GM15510 (cell line): Measurements from ENCODE around the gene APAF1.

Experiments
- POLR2A ChIP-seq: IDR thresholded peaks from 3 replicates; pipeline ENCODE4 v1.6.1; 2011; ENCODE audit warnings: borderline replicate concordance; ENCODE audit not compliant: insufficient read length; ENCODE audit errors: extremely low read depth

Gene APAF1

DNA sequence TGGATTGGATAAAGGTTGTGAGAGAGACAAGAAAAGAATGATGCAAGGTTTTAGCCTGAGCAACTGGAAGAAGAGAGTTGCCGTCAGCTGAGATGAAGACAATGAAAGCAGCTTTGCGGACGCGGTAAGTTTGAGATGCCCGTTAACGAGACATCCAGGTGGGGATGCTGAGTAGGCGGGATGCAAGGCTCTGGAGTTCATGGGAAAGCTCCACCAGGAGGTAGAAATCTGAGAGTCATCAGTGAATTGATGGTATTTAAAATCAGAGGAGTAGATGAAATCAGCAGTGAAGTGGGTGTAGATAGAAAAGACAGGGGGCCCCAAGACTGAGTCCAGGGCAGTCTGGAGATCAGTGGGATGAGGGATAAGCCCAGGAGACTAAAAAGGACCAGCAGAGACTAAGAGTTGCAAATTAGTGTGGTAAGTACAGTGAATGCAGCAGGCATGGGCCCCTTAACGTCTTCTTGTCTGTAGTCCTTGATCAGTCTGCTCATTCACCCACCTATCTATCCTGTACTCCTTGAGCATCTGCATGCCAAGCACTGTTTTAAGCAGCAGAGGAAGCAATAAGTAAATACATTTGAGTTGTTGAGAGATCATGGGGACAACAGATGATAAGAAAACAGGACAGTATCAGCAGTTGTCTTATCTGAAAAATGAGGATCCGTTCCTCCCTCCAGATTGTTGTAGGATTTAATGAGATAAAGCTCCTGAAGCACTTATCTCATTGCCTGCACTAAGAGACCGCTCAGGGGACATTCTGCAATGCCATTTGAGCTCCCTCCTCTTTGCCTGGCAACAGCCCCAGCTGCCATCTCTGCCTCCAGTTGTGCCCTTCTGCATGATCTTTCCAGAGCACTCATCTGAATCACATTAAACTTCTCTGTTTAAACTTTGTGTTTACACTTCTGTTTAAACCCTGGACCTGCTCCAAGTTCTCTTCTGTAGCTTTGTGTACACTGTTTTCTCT lies 91.5 kb downstream of the APAF1 start:
- no peak for TF ChIP-seq POLR2A

DNA sequence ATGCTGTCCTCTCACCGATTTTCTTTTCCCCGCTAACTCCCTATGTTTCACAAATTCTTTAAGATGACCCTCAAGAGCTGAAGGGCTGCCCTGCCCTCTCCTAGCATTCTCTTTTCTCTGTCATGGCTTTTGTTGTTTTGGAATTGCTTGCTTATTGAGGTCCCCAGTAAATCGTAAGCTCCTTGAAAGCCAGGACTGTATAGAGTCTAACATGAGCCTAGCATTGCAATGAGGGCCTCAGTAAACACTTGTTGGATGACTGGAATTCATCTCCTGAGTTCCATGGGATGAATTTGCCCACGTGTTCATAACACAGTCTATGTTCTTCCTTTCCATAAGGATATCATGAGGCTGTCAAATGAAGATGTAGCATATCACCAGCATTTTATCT lies 92.2 kb downstream of the APAF1 start:
- no peak for TF ChIP-seq POLR2A

DNA sequence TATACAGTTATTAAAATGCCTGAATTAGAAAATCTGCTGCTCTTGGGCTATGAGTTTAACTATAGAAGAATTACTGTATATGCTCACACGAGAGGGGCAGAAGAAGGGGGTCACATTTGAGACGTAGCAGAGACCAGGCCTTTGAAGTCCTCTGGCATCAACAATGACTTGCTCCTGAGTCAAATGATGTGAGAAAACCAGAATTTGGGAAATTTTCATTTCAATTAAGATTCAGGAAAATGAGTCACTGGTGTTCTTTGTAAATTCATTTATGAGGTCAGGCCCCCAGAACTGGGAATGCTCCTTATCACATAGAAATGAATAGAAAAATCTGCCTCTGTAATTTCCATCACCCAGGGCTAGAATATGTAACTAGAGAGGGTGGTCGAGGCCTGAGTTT lies 92.9 kb downstream of the APAF1 start:
- no peak for TF ChIP-seq POLR2A

DNA sequence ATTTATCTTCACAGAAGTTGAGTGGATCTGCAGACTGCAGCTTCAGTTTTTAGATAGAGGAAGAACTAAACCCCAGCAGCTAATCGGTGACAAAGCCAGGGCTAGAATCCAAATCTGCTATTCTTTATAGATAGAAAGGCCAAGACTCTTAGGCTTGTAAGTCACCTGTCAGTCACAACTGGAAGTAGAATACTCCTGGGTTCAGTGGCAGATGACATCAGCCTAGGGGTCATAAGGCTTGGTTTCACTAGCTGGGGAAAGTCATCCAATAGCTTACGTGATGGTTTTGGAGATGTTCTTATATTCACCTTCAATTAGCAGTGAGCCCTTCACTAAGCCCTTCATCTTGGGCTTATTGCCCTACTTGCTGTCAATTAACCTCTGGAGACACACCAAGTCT lies 93.4 kb downstream of the APAF1 start:
- no peak for TF ChIP-seq POLR2A

DNA sequence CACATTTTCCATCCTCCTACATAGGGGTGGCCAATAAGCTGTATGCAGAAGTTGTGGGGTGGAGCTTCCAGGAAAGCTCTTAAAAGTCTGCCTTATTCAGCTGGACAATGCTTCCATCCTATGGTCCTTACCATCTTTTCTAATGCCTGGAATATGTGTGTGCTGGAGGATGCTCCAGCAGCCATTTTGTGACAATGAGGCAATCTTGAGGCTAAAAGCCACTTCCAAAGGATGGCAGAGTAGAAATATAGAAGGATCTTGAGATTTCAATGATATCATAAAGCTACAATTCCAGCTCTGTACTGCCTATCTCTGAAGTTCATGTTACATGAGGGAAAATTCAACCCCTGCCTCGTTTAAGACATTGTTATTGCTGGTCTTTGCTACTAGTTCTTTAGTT lies 95.7 kb downstream of the APAF1 start:
- no peak for TF ChIP-seq POLR2A

DNA sequence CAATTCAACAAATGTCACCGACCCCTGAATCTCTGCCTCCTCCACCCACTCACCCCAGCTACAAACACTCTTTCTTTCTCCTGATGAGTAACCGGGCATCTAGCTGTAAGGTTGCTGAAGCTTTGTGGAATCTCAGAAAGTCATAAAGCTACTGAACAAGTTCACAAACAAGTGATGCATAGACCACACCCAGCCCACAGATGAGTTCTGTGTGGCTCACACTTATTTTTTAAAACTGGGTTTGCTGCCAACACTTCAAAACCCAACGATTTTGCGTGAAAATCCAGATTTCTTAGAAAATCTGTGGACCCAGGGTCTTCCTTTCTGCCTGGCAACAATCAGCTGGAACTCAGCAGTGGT lies 96.1 kb downstream of the APAF1 start:
- TF ChIP-seq POLR2A, result no peak

DNA sequence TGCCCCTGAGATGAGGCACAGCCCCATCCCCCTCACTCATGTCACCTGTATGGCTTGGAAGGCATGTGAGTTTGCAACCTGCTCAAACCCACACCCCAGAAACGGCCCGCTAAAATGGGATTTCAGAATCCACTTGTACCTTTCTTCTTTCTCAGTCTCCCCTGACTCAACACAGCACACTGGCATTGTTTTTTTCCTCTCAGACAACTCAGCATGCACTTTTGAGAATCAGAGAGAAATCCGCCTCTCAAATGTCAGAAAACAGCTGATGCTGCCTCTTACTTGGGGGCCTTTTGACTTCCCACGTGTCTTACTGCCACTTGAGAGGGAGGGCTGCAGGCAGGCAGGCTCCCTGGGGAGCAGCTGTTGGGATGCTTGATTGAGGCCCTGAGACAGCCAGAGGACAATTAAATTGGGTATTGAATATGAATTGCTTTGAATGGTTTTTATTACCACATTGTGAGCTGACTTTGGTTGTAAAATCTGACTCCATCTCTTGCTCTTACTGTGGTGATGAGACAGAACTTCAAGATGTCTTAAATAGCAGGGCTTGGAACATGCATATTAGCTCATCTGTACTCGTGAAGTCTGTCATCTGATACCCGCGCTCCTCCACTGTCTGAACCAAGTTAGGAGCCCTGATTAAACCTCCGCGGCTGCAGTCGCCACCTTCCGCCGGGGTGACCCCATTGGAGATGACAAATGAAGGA lies 96.6 kb downstream of the APAF1 start:
- TF ChIP-seq POLR2A, result no peak

DNA sequence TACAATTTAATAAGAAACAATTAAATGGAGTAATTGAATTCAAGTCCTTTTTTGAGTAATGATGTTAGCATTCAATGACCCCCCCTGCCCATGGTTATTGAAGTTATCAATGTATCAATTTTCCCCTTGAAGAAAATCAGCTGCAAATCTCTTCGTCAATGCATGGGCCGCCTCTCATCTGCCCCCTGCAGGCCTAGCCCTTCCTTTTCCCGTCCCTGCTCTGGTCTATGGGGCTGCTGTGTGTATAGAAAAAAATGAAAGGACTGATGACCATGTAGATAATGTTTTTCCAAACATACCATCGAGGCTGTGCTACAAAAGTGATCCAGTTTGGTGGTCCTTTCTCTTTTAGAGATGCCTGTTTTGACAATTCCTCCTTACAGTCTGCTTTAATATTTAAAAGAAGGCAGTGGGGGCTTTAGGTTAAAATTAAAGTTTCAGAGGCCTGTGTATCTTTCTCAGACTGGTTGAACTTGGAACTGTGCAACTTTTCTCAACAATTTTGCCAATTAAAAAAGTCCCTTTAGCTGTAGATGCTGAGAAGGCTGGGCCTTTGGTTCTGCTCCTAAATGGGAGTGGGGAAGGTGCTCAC lies 98.4 kb downstream of the APAF1 start:
- TF ChIP-seq POLR2A, result no peak

DNA sequence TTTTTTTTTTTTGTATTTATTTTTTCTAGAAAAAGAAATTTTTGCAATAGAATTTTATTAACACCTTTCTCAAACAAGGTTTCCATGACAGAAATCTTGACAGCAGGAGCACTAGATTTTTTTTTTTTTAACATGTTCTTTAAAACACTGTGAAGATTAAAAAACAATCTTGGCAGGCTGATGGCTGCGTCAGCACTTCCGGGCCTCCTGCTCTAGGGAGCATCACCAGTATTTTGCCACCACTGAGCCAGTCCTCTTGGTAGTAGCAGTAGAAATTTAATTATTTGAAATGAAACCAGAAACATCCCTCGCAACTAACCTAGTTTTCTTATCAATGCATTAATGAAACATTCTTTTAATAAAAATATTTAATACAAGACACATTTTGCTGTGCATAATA lies 99.6 kb downstream of the APAF1 start:
- TF ChIP-seq POLR2A, result no peak

DNA sequence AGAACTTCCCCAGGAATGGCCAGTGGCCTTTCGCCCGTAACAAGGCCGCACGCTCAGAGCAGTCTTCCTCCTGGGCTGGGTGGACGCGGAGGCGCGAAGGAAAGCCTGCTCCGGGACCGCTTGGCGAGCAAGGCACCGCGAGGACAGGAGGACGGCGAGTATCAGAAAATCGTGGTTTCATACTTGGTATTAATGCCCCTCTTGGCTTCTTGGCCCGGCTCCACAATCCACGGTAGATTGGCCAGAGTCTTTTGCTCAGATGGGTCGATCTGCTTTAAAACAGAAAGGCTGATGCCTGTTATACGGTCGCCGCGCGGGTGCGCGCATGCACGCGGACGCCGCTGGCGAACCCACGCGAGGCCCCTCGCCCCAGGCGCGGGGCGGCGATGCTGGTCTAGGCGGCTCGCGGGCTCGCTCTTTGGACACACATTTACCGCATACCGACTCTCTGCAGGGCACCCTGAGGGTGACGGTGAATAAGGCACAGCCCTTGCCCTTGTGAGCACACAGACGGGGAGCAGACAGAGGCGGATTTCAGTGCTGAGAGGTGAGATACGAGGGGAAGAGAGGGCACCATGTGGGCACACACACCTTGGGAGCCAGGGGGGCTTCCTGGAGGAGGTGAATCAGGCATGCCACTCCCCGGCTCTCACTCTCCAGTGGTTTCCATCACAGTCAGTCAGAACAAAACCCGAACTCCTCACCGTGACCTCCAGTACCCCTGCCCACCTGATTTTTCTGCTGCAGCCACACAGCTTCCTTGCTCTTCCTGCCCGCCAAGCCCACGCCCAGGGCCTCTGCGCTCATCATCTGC lies 100.7 kb downstream of the APAF1 start:
- TF ChIP-seq POLR2A, result no peak

DNA sequence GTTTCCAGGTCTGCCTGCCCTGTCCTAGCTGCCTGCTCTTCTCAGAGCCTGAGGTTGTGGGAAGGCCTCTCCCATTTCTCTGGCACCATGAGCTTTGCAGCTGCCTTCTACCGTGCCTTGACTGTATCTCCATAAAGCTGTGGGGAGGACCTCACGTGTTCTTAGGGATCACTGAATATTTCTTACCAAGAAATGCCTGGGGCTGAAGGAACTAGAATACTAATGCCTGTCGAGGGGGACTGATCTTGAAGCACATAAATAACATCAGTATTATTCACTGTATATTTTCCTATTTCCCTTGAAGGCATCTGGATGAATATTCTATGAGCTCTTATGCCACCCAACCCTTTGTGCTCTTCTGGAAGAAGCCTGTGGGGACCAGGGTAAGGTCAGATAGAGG lies 103.4 kb downstream of the APAF1 start:
- TF ChIP-seq POLR2A, result no peak

DNA sequence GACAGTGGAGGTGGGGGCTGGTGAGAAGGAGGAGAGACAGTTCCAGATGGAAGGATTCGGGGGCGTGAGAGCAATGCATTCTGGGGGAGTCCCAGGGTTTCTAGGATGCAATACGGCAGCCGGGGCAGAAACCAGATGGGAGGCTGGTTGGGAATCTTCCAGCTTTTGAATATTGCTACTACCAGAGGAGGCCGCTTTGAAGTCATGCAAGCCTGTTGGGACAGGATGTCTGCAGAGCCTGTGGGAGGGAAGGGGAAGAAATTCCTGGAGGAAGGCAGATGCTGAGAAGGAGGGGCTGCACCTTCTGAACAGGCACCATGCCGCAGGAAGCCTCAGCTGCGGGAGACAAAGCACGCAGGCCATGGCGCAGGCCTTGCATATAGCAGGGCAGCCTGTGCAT lies 105.4 kb downstream of the APAF1 start:
- TF ChIP-seq POLR2A, result no peak

DNA sequence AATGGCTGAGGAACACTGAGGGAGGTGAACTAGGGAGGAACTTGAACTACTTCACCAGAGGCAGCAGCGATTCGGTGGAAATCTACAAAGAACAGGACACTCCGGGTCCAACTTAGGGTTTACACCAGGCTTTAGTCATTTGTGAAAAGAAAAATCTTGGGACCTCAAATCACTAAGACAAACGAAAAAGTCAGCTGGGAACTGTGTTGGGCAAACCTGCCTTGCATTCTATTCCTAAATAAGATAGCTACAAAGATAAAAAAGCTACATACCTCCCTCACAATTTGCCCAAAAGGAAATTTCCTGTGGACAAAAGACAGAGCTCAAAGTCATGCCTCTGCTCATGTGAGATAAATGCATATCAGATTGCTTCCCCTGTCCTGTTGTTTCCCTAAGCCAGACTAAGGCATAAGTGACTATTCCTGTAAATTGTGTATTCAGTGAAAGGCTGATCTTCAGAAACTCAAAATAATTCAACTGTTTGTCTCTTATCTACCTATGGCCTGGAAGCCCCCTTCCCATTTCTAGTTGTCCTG lies 106.6 kb downstream of the APAF1 start:
- TF ChIP-seq POLR2A, result no peak

DNA sequence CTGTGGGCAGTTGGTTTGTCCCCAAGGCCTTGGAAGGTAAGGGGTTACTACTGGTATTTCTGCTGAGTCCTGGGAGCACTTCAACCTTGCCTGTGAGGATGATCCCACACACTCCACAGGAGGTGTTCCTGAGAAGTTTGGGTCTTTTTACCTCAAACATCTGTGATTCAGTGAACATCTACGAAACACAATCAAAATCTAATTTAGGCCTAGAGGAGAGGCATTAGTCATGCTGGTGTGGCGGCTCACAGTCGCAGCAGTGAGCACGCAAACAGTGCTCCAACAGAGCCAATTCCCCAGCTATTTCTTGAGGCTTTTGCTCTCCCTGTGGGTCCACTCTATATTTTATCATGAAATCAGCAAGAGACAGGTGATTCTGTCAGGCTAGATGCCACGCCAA lies 107.6 kb downstream of the APAF1 start:
- TF ChIP-seq POLR2A, result no peak
